Measurements from ENCODE around the gene EEIG1.
A peak's percentile ranks its signal among the peaks of the same experiment; 100 is the strongest.

DNA sequence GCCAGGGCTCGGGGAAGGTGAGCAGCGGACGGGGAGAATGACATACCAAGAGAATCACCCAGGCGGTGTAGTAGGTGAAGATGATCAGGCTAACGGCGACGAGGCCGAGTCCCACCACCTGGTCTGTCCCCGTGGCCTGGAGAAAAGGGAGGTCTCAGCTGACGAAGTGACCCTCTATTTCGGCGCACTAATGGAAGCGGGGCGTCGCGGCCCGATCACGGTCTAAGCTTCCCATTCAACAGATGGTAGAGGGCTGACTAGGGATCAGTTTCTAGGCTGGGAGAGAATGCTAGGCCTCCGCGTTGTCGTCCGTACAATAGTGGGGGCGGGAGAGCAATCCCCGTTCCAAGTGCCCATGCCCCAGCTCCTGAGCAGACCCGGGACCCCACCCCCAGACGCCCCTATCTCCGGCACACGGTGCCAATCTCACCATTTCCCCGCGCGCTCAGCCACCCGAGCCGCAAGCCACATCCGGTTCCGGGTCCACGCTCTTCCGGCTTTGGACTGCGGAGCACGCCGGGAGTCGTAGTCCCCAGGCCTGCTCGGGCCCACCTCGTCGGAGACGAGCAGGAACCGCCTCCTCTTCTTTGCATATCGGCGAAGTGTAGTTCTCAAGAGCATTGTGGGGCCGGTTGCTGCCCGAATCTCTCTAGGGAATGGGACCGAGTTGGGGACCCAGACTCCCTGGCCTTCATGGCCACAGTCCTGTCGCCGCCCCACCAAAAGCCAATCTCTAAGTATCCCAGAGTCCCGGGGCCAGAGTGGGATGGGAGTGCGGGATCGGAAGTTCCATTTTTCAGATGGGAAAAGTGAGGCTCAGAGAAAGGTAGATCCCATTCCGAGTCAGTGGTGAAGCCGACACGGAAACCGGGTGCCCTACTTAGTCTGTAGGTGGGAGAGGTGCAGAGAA lies 43.1 kb downstream of the EEIG1 start, which contains the start of gene DPM2:
- TF ChIP-seq, protein P1, sequence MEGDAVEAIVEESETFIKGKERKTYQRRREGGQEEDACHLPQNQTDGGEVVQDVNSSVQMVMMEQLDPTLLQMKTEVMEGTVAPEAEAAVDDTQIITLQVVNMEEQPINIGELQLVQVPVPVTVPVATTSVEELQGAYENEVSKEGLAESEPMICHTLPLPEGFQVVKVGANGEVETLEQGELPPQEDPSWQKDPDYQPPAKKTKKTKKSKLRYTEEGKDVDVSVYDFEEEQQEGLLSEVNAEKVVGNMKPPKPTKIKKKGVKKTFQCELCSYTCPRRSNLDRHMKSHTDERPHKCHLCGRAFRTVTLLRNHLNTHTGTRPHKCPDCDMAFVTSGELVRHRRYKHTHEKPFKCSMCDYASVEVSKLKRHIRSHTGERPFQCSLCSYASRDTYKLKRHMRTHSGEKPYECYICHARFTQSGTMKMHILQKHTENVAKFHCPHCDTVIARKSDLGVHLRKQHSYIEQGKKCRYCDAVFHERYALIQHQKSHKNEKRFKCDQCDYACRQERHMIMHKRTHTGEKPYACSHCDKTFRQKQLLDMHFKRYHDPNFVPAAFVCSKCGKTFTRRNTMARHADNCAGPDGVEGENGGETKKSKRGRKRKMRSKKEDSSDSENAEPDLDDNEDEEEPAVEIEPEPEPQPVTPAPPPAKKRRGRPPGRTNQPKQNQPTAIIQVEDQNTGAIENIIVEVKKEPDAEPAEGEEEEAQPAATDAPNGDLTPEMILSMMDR (IDR thresholded peaks at IDR 0.05): no peak
- TF ChIP-seq POLR2A (IDR thresholded peaks at IDR 0.05): peak; percentile 50
